HepG2 (cell line): ENCODE measurements around the gene INO80. TPM values are rescaled to one million over a fixed set of nuclear protein-coding genes. Genes with fewer than 3 reads are reported as not detected.
A peak's percentile ranks its signal among the peaks of the same experiment; 100 is the strongest.

Experiments used
- ATAC-seq: fragments of 200-7000 bp; cut with Tn5 transposase; 3 replicates; pipeline ENCODE4 v1.9.1; 2020; ENCODE audit warnings: mild to moderate bottlenecking, moderate library complexity
- BruUV-seq: library from RNA; stranded (reverse); fragments of 400-500 nt; replicated peaks from 2 replicates; lab custom pipeline; 2021; lab: Mats Ljungman, UMichigan
- CTCF ChIA-PET: fragments of 300-600 bp; formaldehyde crosslinking; extraction: SDS; loops from one replicate; lab custom pipeline; 2021; ENCODE audit warnings: low total read pairs, inconsistent platforms, low intra/inter-chr PET ratio; lab: Yijun Ruan, JAX
- POLR2A ChIA-PET: fragments of 350-600 bp; sonication (Branson Sonifier 250); formaldehyde crosslinking; loops from one replicate; lab custom pipeline; 2020; ENCODE audit warnings: antibody characterized with exemption, inconsistent platforms; lab: Yijun Ruan, JAX
- DNase-seq: peaks from one replicate; pipeline ENCODE4 v3.0.0-alpha.2; 2015; ENCODE audit warnings: low spot score
- FAIRE-seq: peaks from 3 replicates; lab custom pipeline; 2011; peaks lifted over from hg19 to GRCh38; lab: Jason Lieb, UNC
- H2AFZ ChIP-seq: one replicate; pipeline ENCODE4 v1.6.1; 2011; ENCODE audit warnings: low read length, inconsistent platforms
- H3K27ac ChIP-seq: fragments of 300-600 bp; 3 replicates; pipeline ENCODE4 v1.8.0; 2011; ENCODE audit warnings: mixed run types, mild to moderate bottlenecking, mixed read lengths, low read length, inconsistent platforms; ENCODE audit not compliant: insufficient read depth; ENCODE audit errors: extremely low read length
- H3K27me3 ChIP-seq, 2 experiments: fragments of 200-600 bp in 1 of 2; 2 replicates in 1 of 2; 3 replicates in 1 of 2; pipeline versions ENCODE4 v1.6.0 to v1.8.0; 2011; ENCODE audit warnings: low read length in 2 of 2, mild to moderate bottlenecking in 2 of 2, moderate library complexity in 2 of 2, inconsistent platforms in 1 of 2; ENCODE audit not compliant: insufficient read depth in 2 of 2, control insufficient read depth in 1 of 2
- H3K36me3 ChIP-seq, 2 experiments: fragments of 200-600 bp in 1 of 2; replicated peaks in 1 of 2; 2 replicates in 1 of 2; 3 replicates in 1 of 2; pipeline versions ENCODE4 v1.5.1 to v1.8.0; 2011; ENCODE audit warnings: low read length in 2 of 2, inconsistent platforms in 1 of 2; ENCODE audit not compliant: insufficient read depth in 2 of 2, control insufficient read depth in 1 of 2
- H3K4me1 ChIP-seq: 2 replicates; pipeline ENCODE4 v1.5.1; 2012; ENCODE audit warnings: low read length, inconsistent platforms; ENCODE audit not compliant: insufficient read depth
- H3K4me2 ChIP-seq: 2 replicates; pipeline ENCODE4 v1.6.0; 2011; ENCODE audit warnings: low read depth, low read length, inconsistent platforms
- H3K4me3 ChIP-seq, 3 experiments: fragments of 200-600 bp in 1 of 3; sonication (generic), shearing (Covaris generic) in 1 of 3; replicated peaks in 1 of 3; 2 replicates each; pipeline ENCODE4 v1.5.1; 2011 to 2016; ENCODE audit warnings: low read length in 3 of 3, inconsistent platforms in 2 of 3, low read depth in 2 of 3, mild to moderate bottlenecking in 2 of 3, control low read depth in 1 of 3, mixed read lengths in 1 of 3; ENCODE audit not compliant: insufficient read depth in 1 of 3
- H3K79me2 ChIP-seq: one replicate; pipeline ENCODE4 v1.6.1; 2011; ENCODE audit warnings: low read length, inconsistent platforms; ENCODE audit not compliant: insufficient read depth
- H3K9ac ChIP-seq: 2 replicates; pipeline ENCODE4 v1.6.0; 2011; ENCODE audit warnings: mild to moderate bottlenecking, low read depth, low read length, inconsistent platforms; ENCODE audit not compliant: insufficient read depth
- H3K9me3 ChIP-seq: 2 replicates; pipeline ENCODE4 v1.5.1; 2012; ENCODE audit warnings: mild to moderate bottlenecking, low read length
- H4K20me1 ChIP-seq: 2 replicates; pipeline ENCODE4 v1.6.0; 2011; ENCODE audit warnings: inconsistent platforms, mild to moderate bottlenecking, low read length, moderate library complexity; ENCODE audit not compliant: insufficient read depth
- LCORL ChIP-seq, 2 experiments: fragments of 450-650 bp in 1 of 2; sonication (generic) in 1 of 2; formaldehyde crosslinking in 1 of 2; IDR thresholded peaks; 2 replicates each; pipeline versions ENCODE4 v1.5.0 to v1.6.1; 2017 to 2020; ENCODE audit warnings: antibody characterized with exemption in 1 of 2, missing genetic modification reagents in 1 of 2
- MAFF ChIP-seq: IDR thresholded peaks from 2 replicates; pipeline ENCODE4 v1.6.1; 2011; ENCODE audit warnings: low read depth, low read length, improper control_type of control experiment
- MAFK ChIP-seq, 2 experiments: IDR thresholded peaks in 1 of 2; conservative IDR thresholded peaks in 1 of 2; 2 replicates each; pipeline ENCODE4 v1.6.1; 2011; ENCODE audit warnings: improper control_type of control experiment in 2 of 2, low read length in 2 of 2
- THAP8 ChIP-seq: sonication (generic); formaldehyde crosslinking; IDR thresholded peaks from 2 replicates; pipeline ENCODE4 v1.5.1; 2020; ENCODE audit warnings: missing genetic modification reagents, mild to moderate bottlenecking, borderline replicate concordance
- ZNF672 ChIP-seq: sonication (generic); formaldehyde crosslinking; IDR thresholded peaks from 2 replicates; pipeline ENCODE4 v1.8.1; 2022; ENCODE audit warnings: missing genetic modification reagents
- WGBS: methylation state at CpG from one replicate; pipeline ENCODE4 v1.1.6; 2017; ENCODE audit warnings: low lambda C conversion rate; 5-methylcytosine and 5-hydroxymethylcytosine counted together
- in situ Hi-C: cut with HindIII; loops from 2 replicates; pipeline ENCODE4 v1.10.0; 2017; ENCODE audit warnings: low pct_unique_long_range_greater_than_20kb; ENCODE audit not compliant: extremely low pct_ligation_motif_present
- intact Hi-C: fragments of 100-400 bp; cut with micrococcal nuclease; formaldehyde crosslinking; loops from one replicate; pipeline ENCODE4 v1.10.0; 2022; ENCODE audit not compliant: unreplicated experiment
- polyA plus RNA-seq, 8 experiments: library from polyadenylated mRNA; depleted of rRNA in 3 of 8; stranded (reverse) in 7 of 8; unstranded in 1 of 8; fragments of >200 nt; fragmentation: Illumina TruSeq in 4 of 8; extraction: Trizol in 4 of 8; gene quantifications; 2 replicates each; pipeline versions ENCODE4 v1.2.1 to v1.2.3, GENCODE V29; 2011 to 2016; ENCODE audit warnings: low read depth in 4 of 8, missing spikeins in 1 of 8, mixed read lengths in 1 of 8; ENCODE audit not compliant: insufficient read depth in 1 of 8
- total RNA-seq, 5 experiments: library from RNA; depleted of rRNA; stranded (reverse); fragments of >200 nt; fragmentation: Illumina TruSeq; extraction: Trizol; gene quantifications; 2 replicates each; pipeline ENCODE4 v1.2.3, GENCODE V29; 2016; ENCODE audit warnings: low read depth in 1 of 5

The INO80 gene
- total and polyA plus RNA-seq, 2 of the 13 experiments (the other 11 are each of a cell fraction or from before 2014, with no cell fraction given), result 3.6 to 14.8 TPM

DNA sequence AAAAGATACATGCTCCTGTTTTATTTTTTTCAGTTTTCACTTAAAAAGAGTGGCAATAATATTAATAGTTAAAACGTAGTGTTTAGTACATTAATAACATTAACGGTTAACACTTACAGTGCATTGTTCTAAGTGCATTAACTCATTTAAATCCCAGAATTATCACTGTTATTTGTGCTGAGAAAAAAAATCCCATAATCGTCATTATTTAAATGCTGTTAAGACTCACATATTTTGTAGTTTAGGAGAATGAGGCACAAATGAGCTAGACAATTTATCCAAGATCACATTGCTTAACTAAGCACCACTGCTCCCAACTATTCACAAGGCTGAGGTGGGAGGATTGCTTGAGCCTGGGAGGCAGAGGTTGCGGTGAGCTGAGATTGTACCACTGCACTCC, 127.9 kb downstream of the INO80 start:
- Histone ChIP-seq H3K9me3 (no peaks in the 10 kb centered on the region), H3K9ac (no peak overlapping the region), H4K20me1 (no peaks in the 10 kb centered on the region), H2AFZ (no peak overlapping the region), H3K4me3 (no peak overlapping the region), H3K27ac (no peak overlapping the region), H3K27me3 (no peaks in the 10 kb centered on the region), H3K4me1 (no peaks in the 10 kb centered on the region), H3K79me2 (no peaks in the 10 kb centered on the region), H3K4me2 (no peak overlapping the region), H3K36me3 (peaks cover 30 to 61% of the 10 kb centered on the region in 2 experiments)
- FAIRE-seq (no peak), ATAC-seq (no peak), DNase-seq (no peak)
- no peak for TF ChIP-seq ZNF672 (CRISPR knock-in tag)
- peak; percentile 41 to 59; a peak in 3 of 4 replicates for TF ChIP-seq MAFK (conservative IDR thresholded peaks at IDR 0.05 in 1 of 2, IDR thresholded peaks at IDR 0.05 in 1 of 2; ENCODE audit: low read length in 2 of 2)
- peak; percentile 44; the same call in 1 of the 2 replicates for TF ChIP-seq MAFF
- in situ Hi-C loops (no loop called here), intact Hi-C loops (no loop called here)
- ChIA-PET CTCF (no interaction called here), POLR2A (no interaction called here)
- 97% methylated on average over 4 of the region's 4 CpGs for WGBS
- BruUV-seq, result no TSS peak

DNA sequence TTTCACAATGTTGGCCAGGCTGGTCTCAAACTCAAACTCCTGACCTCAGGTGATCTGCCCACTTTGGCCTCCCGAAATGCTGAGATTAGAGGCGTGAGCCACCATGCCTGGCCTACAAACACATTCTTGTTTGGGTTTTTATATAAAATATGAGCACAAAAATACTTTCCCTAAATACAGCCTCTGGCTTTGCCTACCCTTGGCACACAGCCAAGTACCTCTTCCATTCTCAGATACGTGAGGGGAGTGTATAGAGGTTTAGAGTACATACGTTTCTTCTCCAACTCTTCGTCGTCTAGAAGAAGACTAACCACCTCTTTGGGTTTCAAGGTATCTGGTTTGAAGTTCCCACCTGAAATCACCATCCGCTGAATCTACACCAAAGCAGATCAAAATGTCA, 129.3 kb downstream of the INO80 start:
- H3K36me3 ChIP-seq, result peaks cover 27 to 64% of the 10 kb centered on the region in 2 experiments
- 98% methylated on average over 7 of the region's 7 CpGs for WGBS
- H3K4me3 ChIP-seq, result no peak overlapping the region

More for the DNA sequence above, 129.3 kb downstream of the INO80 start:
- BruUV-seq, result no TSS peak
- in situ Hi-C loops (no loop called here), intact Hi-C loops (no loop called here)
- no peaks in the 10 kb centered on the region for H3K79me2 ChIP-seq
- no peaks in the 10 kb centered on the region for H4K20me1 ChIP-seq
- no peak overlapping the region for H3K4me2 ChIP-seq
- H3K27ac ChIP-seq, result no peak overlapping the region
- TF ChIP-seq THAP8 (CRISPR knock-in tag) (no peak), LCORL (IDR thresholded peaks at IDR 0.05) (peak; percentile 68), LCORL (CRISPR knock-in tag; IDR thresholded peaks at IDR 0.05) (no peak)
- no peak for DNase-seq
- no peak overlapping the region for H2AFZ ChIP-seq
- CTCF ChIA-PET, result no interaction called here
- no peak for ATAC-seq
- H3K27me3 ChIP-seq, result no peaks in the 10 kb centered on the region
- POLR2A ChIA-PET, result no interaction called here
- H3K9ac ChIP-seq, result no peak overlapping the region
- no peak for FAIRE-seq
- no peaks in the 10 kb centered on the region for H3K9me3 ChIP-seq
- H3K4me1 ChIP-seq, result no peaks in the 10 kb centered on the region
